ENCODE measurements around the gene DNAJC4.
"Not testable (repeated sequence)": the region's sequence is repeated elsewhere in the genome, so short reads cannot be mapped to it uniquely, and the experiment has no call there.

Gene DNAJC4

DNA sequence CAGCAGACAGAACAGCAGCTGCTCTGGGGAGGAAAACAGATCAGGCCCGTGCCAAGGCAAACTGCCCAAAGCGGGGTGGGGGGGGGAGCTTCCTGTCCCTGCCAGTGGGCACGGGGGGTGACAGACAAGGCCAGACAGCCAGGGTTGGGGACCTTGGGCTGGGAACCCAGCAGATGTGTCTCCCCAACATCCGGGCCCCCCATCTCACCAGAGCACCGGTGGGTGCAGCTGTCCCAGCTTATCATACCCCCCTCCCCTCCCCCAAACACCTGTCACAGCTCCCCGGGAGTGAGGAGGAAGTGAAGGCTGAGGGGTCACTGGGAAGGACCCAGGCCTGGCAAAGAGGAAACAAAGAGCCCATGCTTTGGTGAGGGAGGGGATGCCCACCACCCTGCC is 15.1 kb downstream of the DNAJC4 start:
- no peak for DNase-seq (ENCODE audit: low spot score)

GRCh38 chr11:64245797-64246620 is 15.7 kb downstream of the DNAJC4 start:
- DNase-seq (ENCODE audit: low spot score), result no peak

GRCh38 chr11:64246621-64246870 is 16.2 kb downstream of the DNAJC4 start:
- DNase-seq (ENCODE audit: low spot score), result not testable (repeated sequence)

DNA sequence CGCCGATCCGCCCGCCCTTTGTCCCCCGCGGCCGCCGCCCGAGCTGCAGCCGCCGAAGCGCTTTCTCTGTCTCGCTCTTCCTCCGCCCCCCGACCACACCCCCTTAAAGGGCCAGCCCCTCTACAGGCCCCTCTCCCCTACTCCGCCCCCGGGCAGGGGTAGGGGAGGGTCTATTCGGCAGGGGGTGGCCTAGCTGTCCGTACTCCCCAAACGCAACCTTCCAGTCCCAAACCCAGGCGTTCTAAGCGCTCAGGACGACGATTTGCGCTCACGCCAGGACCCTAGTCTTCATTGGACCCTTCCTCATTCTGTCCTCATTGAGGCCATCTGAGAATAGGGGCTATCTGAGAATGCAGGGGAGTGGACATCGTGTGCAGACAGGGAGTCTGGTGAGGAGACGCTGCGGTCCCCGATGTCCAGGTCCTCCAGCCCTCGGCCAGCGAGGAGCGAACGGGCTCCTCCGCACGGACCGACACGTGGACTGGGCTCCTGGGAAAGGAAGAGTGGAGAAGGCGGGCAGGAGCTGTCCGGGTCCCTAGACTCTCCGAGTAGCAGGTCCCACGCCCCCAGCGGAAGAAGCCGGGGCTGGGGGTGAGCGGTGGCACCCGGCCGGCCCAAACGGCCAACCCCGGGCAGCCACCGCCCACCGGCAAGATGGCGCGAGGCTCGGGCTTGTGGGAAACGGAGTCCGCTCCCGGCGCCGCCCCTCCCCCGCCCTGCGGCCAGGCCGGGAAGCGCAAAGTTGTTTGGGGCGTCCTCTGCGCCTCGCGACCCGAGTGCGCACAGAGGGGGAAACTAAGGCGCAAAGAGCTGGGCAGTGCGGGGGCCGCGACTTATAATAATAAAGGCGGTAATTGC is 16.8 kb downstream of the DNAJC4 start, which contains the start of gene PPP1R14B:
PPP1R14B (minus strand) TSS at position 73 of the 858 bp plus-strand sequence. CDS start 270 bp downstream, outside the sequence.
- peak; percentile 81 for DNase-seq (ENCODE audit: low spot score)

DNA sequence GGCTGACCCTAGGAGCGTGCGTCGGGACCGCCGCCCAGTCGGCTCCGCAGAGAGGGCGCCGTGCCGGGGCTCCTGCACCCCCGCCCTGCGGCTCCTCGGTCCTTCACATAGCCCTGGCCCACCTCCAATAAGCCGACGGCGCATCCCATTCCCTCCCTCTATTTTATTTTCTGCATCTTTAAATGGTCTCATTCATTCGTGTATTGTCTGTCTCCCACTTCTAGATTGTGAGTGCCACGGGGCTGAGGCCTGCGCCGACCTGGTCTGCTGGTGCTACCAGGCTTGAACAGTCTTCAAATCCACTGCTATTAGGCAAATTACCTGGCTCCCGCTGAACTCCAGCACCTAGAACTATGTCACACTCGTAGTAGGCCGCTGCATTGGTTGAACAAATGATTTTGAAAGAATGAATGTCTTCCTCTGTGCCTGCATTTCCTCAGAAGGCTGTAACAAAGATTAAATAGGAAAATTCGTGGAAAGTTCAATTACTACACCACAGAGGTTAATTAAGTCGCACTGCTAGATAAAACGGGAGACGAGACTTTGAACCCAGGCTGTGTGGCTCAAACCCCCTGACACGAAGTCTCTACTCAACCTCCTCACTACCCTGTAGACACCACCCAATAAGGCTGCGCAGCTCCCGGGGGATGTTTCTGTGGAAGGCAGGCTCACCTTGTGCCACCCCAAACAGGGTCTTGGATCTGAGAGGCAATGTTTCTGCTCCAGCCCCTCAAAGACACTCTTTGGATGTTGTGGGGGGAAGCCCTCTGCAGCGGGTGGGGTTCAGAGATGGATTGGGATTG is 17.6 kb downstream of the DNAJC4 start:
- DNase-seq (ENCODE audit: low spot score), result no peak

- no peak for DNase-seq (ENCODE audit: low spot score)
Observed at GRCh38 chr11:64248578-64248977, 18.2 kb downstream of the DNAJC4 start.

DNA sequence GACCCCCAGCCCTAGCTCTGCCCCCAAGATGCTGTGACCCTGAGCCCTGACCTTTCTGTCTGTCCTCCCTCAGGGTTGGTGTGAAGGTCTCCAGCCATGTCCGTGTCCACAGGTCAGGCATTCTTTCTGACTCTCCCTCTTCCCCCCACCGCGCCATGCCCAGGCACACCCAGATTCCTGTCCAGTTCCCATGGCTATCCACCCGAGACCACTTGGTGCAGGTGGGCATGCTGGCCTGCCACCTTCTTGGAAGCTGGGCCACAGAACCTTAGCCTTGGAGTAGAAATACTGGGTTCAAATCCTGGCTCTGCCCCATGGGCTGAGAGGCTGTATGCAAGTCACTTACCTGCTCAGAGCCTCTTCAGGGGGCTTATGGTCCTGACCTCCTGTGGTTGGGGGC is 18.7 kb downstream of the DNAJC4 start:
- DNase-seq (ENCODE audit: low spot score), result no peak

DNA sequence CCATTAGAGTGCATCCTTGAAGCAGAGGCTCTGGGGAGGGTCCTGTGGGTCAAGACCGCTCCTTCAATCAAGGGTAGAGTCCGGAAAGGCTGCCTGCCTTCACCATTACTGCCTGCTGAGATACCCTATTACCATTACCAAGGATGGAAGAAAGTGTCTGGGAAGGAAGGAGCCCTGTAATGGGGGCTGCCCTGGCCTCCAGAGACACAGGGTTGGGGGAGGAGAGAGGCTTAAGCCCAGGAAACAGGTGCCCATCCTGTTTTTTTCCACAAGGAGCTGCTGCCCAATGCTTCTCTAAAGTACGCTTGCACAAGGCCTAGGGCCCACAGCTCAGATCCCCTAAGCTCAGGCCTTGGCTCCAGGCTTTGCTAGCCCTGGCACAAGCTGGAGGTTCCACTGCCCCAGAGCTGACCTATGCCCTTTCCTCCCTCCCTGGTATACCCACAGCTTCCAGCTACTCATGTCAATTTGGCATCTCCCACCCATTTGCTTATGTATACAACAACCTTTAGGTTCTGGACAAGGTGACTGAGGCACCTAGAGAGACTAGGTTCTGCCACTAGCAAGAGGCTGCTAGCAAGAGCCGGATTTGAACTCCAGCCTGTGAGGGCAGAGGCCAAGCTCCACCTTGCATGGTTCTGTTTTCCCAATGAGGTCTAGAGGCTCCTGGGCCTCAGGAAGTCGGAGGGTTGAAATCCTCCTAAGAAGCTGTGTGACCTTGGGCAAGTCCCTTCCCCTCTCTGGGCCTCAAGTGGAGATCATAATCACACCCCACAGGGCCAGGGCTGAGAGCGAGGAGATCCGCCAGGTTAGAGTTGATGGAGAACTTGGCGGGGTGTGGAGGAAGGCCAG is 19.4 kb downstream of the DNAJC4 start:
- no peak for DNase-seq (ENCODE audit: low spot score)

GRCh38 chr11:64250415-64251015 is 20.2 kb downstream of the DNAJC4 start:
- DNase-seq (ENCODE audit: low spot score), result no peak

- no peak for DNase-seq (ENCODE audit: low spot score)
Observed at GRCh38 chr11:64251016-64251752, 20.8 kb downstream of the DNAJC4 start, which contains the start of gene PLCB3. TSS of gene PLCB3 (plus strand) at chr11:64251530. CDS start at chr11:64251650, 120 bp downstream.

- DNase-seq (ENCODE audit: low spot score), result no peak
Observed at GRCh38 chr11:64251753-64252002, 21.3 kb downstream of the DNAJC4 start.

- DNase-seq (ENCODE audit: low spot score), result no peak
Observed at GRCh38 chr11:64252003-64252872, 21.9 kb downstream of the DNAJC4 start.

- no peak for DNase-seq (ENCODE audit: low spot score)
Observed at GRCh38 chr11:64253043-64253442, 22.7 kb downstream of the DNAJC4 start.

DNA sequence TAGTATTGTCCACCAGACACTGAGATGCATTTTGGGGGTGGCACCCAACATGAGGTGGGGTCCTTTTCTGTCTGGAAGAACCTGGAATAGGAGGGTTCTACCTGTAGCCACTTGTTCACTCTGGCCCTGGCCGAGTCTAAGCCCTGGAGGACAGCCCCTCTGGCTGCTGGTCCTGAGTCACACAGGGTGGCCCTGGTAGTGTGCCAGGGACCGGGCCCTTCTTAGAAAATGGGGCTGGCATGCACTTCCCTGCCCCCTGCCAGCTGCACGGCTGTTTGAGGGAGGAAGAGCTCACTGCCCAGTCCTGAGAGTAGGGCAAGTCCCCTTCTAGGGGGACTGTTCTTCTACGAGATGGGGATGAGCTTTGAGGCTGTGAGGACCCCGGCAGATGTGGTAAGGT is 23.1 kb downstream of the DNAJC4 start:
- DNase-seq (ENCODE audit: low spot score), result peak; percentile 71

GRCh38 chr11:64254326-64254725 is 24.0 kb downstream of the DNAJC4 start:
- DNase-seq (ENCODE audit: low spot score), result no peak

GRCh38 chr11:64255135-64256128 is 25.1 kb downstream of the DNAJC4 start:
- DNase-seq (ENCODE audit: low spot score), result no peak

- no peak for DNase-seq (ENCODE audit: low spot score)
Observed at GRCh38 chr11:64256300-64256699, 26.0 kb downstream of the DNAJC4 start.

DNA sequence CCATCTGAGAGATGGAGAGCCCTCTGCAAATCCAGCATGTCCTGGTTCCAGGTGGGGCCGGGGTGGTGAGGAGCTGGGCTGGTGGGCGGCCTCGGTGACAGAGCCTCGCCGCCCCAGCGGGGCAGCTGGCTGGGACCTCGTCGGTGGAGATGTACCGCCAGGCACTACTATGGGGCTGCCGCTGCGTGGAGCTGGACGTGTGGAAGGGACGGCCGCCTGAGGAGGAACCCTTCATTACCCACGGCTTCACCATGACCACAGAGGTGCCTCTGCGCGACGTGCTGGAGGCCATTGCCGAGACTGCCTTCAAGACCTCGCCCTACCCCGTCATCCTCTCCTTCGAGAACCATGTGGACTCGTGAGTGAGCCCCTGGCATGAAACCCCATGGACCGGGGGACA is 28.0 kb downstream of the DNAJC4 start:
- DNase-seq (ENCODE audit: low spot score), result no peak

All from cerebellar cortex (tissue), 1 donor.